ENCODE results near the gene TYW1.
"Not testable (repeated sequence)": the region's sequence is repeated elsewhere in the genome, so short reads cannot be mapped to it uniquely, and the experiment has no call there.

The TYW1 gene

GRCh38 chr7:67192123-67192702 is 195.6 kb downstream of the TYW1 start:
- not testable (repeated sequence) for FAIRE-seq

- FAIRE-seq: not testable (repeated sequence)
Observed at GRCh38 chr7:67192889-67193613, 196.4 kb downstream of the TYW1 start.

- FAIRE-seq: not testable (repeated sequence)
Observed at GRCh38 chr7:67196176-67196575, 199.5 kb downstream of the TYW1 start.

DNA sequence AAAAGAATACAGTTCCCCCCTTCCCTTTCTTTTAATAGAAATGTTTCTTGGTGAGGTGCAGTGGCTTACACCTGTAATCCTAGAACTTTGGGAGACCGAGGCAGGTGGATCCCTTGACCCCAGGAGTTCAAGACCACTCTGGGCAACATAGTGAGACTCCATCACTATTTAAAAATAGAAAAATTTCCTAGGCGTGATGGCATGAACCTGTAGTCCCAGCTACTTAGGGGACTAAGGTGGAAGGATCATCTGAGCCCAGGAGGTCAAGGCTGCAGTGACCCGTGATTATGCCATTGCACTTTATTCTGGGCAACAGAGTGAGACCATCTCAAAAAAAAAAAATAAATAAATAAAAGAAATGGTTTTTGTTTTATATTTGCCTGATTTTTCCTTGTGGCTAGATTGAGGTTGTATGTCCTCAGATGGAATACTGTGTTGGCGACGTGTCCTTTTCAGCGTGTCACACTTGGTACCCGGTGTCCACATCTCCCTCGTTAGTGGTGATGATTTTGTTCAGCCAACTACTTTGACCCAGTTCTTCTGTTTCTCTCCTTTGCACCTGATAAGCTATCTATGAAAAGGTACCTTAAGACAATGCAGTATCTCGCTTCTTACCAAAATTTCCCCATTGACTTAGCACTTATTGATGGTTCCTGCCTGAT is 202.4 kb downstream of the TYW1 start:
- not testable (repeated sequence) for FAIRE-seq

- FAIRE-seq: not testable (repeated sequence)
Observed at GRCh38 chr7:67205772-67206171, 209.1 kb downstream of the TYW1 start.

GRCh38 chr7:67206452-67206851 is 209.8 kb downstream of the TYW1 start:
- no peak for FAIRE-seq

- FAIRE-seq: not testable (repeated sequence)
Observed at GRCh38 chr7:67208656-67209055, 212.0 kb downstream of the TYW1 start.

DNA sequence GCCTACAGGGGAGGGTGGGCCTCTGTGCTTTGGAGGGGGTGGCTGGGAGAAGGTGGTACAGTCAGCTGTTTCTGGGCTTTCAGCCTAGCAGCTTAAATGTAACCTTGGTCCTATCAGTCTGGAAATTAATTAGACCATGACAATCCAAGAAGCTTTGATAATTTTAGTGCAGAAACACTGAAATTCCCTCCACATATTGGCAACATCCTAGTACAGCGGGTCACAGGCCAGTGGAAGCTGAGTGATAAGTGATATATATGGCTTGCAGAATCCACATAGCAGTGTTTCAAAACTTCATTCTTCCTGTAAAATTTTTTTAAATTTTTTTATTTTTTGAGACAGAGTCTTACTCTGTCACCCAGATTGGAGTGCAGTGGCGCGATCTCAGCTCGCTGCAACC is 212.6 kb downstream of the TYW1 start:
- no peak for FAIRE-seq

DNA sequence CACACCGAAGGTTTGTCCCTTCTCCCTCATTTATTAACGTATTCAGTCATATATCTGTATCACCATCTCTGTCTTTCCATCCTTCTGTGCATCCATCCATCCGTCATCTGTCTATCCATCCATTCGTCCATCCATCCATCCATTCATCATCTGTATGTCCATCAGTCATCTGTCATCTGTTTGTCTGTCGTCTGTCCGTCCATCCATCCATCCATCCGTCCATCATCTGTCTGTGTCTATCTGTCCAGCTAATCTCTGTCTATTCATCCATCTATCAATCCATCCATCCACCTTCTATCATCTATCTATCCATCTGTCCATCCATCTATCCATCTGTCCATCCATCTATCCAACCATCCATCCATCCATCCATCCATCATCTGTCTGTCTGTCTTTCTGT is 213.9 kb downstream of the TYW1 start:
- FAIRE-seq: no peak

GRCh38 chr7:67211650-67212330 is 215.2 kb downstream of the TYW1 start:
- FAIRE-seq: peak; percentile 19

- not testable (repeated sequence) for FAIRE-seq
Observed at GRCh38 chr7:67213038-67213437, 216.4 kb downstream of the TYW1 start.

DNA sequence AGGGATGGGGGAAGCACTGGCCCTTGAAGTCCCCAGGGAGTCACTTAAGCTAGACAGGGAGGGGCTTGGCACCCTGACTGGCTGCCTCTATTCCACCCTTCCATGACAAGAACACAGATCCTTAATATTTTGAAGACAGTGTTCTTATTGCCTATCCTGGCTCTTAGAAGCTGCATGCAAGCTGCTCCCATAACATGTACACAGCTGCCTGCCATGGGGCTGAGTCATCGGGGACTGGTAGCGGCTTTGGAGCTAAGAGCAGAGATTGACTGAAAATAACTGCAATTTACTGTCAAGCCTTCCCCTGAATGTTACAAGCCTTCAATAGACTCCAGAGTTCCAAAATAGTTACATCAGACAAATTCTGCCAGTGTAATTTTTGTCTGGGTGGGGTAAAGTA is 226.9 kb downstream of the TYW1 start:
- FAIRE-seq: not testable (repeated sequence)

DNA sequence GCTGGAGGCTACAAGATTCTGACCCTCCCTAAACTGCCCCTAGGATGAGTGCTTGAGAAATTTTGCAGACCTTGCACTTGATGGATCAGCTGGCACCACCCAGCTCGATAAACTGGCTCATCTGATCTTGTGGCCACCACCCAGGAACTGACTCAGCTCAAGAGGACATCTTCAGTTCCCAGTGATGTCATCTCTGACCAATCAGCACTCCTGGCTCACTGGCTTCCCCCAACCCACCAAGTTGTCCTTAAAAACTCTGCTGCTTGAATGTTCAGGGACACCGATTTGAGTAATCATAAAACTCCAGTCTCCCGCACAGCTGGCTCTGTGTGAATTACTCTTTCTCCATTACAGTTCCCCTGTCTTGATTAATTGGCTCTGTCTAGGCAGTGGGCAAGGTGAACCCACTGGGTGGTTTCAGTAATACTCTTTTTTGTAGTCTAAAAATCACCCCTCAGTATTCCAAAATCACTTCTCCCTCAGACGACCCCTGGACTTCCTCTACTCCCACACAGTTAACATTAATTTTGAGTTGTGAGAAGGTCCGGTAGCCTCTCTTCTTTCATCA is 229.8 kb downstream of the TYW1 start:
- FAIRE-seq: not testable (repeated sequence)

DNA sequence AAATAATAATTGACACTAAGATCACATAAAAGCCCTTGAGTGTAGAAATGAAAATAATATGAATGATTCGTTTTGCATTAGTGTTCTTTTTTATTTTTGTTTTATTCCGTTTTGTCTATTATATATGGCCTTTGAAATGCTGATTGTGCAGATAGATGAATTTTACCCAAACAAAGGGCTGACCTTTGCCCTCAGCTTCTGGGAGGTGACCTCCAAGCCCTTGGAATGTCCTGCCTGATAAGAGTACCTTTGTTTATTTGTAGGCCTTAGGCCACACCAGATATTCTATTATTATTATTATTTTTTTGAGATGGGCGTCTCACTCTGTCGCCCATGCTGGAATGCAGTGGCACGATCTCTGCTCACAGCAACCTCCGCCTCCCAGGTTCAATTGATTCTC is 230.3 kb downstream of the TYW1 start:
- FAIRE-seq: not testable (repeated sequence)

DNA sequence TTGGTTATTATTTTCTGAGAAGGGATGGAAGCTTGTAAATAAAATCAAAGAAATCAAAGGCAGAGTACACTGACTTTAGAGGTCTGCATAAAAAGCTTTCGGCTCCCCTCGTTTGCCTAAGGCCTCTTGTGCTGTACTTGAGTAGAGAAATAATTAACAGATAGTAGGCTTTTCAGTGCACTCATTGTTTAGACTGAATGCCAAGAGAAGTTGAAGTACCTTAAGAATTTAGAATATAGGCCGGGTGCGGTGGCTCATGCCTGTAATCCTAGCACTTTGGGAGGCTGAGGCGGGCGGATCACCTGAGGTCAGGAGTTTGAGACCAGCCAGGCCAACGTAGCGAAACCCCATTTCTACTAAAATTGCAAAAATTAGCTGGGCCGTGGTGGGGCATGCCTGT is 232.4 kb downstream of the TYW1 start:
- FAIRE-seq: not testable (repeated sequence)

- FAIRE-seq: not testable (repeated sequence)
Observed at GRCh38 chr7:67230029-67230428, 233.4 kb downstream of the TYW1 start.

- not testable (repeated sequence) for FAIRE-seq
Observed at GRCh38 chr7:67233506-67233905, 236.9 kb downstream of the TYW1 start.

DNA sequence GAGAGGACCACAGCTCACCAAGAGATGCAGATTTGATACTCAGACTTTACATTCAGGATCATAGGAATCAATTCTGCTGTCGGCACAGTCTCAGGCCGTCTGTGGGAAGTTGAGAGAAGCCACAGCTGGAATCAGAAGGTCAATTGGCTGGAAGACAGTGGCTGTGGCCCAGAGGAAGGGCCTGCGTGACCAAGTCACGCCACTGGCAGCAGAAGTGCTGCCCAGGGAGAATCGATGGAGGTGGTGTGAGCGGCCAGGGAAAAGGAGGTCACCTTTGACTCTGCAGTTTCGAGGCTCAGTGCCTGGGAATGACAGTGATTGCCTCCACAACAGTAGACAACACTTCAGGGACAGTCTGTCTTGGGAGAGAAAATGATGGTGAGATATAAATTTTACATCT is 239.6 kb downstream of the TYW1 start:
- not testable (repeated sequence) for FAIRE-seq

GRCh38 chr7:67242871-67243270 is 246.2 kb downstream of the TYW1 start:
- FAIRE-seq: not testable (repeated sequence)

- FAIRE-seq: not testable (repeated sequence)
Observed at GRCh38 chr7:67248364-67248763, 251.7 kb downstream of the TYW1 start.

GRCh38 chr7:67251986-67252558 is 255.4 kb downstream of the TYW1 start:
- FAIRE-seq: no peak

DNA sequence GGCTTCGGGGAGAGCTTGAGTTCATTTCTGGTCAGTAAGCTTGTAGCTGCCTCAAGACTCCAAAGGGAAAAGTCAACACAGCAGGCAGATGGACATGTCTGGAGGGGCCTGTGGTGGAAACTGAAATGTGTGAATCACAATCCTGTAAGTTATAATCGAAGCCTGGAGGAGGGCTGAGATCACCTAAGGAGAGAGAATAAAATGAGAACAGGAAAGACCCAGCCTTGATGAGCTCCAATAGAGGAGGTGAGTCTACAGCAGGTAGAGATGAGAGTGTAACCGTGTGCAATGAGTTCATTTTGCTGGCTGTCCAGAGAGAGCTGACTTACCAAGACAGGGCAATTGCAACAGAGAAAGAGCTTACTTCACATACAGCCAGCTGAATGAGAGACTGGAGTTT is 258.4 kb downstream of the TYW1 start:
- FAIRE-seq: not testable (repeated sequence)

DNA sequence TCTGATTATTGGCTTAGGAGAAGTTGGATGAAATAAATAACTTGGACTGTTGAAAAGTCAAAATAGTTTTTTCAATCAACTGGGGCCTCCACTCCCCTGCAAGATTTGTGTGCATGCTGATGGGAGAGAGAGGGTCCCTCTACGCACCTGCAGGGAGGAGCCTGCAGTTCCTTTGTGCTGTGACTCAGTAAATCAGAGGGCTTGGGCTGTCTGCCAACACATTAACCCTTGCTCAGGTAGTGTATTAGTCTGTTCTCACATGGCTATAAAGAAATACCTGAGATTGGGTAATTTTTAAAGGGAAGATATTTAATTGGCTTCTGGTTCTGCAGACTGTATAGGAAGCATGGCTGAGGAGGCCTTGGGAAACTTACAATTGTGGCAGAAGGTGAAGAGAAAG is 261.1 kb downstream of the TYW1 start:
- not testable (repeated sequence) for FAIRE-seq
